GM19328 (cell line): ENCODE results near the gene ZMIZ1.

Experiments
- ATAC-seq: cut with Tn5 transposase; IDR thresholded peaks from one replicate; pipeline ENCODE4 v1.9.1; 2021; ENCODE audit warnings: mild to moderate bottlenecking, moderate library complexity; ENCODE audit not compliant: unreplicated experiment

The ZMIZ1 gene

DNA sequence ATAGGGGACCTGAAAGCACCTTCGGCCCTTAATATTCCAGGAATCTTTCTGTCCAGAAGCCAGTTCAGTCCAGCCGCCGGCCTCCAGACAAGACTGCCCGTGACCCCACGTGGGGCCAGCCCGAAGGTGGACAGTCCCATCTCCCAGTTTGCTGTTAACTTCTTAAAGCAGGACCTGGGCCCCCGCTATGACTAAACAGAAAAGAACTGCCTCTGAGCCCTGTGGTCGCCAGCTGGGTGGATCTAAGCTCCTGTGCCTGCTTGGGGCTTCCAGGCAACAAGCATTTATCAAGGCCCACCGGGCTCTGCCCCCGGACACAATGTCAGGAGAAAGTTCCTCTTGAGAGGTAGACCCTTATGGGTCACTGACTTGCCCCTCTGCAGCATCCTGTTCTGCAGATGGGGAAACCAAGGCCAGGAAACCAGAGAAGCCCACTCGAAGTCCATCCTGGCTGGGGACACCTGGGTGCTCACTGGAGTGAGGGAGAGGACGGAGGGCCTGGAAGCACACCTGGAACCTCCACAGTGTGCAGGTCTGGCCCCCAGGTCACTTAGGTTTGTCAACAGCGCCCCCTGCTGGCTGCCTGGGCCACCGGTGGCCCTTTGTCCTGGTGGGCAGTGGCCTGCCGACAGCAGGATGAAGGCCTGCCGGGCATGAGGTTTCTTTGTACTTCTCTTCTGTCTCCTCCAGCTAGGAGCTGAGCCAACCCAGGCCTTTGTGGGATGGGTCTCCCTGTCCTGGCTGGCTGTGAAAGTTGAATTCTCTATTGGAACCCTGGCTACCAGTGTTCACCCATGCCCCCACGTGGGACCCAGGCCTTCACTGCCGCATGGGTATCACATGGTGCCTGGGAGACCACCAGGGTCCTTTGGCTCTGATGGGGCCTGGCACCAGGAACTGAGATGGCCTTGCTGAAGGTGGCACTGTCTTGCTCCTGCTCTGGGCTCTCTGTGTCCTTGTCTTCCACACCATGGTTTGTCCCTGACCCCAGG, 128.0 kb downstream of the ZMIZ1 start:
- ATAC-seq: no peak

DNA sequence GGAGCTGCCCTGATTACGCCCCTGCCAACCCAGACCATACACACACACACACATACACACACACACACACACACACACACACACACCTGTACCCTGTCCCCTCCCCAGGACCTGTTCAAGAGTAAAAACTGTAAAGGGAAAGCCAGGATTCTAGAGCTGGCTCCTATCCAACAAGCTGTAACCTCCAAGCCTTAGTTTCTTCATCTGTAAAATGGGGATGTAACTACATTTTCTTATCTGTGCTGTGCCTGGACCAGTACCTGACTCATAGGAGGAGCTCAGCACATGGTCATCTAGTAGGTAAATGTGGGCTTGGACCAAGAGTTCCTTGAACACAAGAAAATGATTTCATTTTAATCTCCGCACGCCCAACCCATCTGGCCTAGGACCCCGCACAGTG, 128.8 kb downstream of the ZMIZ1 start:
- no peak for ATAC-seq

DNA sequence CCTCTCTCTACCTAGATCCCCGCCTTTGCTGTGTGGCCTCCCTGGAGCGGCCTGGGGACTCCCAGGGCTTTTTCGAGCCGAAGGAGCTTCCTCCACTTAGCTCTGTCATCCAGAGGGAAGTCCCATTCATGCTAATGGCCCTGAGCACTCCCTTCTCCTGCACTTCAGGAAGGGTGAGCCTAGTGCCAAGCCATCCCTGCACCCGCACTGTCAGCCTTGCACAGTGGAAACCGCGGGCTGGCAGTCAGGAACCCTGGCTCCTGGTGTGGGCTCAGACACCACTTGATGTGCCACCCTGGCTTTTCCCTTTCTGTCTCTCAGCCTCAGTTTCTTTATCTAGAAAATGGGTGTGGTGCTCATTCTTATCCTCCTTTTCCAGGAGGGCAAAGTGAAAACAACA, 131.6 kb downstream of the ZMIZ1 start:
- no peak for ATAC-seq

DNA sequence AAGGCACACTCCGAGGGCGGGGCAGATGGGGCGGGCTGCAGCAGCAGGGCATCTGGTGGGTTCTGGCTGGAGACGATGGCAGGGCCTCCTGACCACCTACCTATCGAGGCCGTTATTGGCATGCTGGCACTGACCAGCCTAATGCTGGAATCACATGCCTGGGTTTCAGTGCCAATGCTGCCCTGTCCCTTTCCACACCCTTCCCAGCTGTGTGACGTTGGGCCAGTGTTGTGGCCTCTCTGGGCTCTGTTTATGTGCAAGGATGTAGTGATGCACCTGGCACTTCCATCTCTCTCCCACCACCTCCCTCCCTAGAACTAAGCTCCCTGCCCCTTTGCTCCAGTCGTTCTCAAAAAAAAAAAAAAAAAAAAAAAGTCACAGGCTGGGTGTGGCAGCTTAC, 132.9 kb downstream of the ZMIZ1 start:
- ATAC-seq: no peak

DNA sequence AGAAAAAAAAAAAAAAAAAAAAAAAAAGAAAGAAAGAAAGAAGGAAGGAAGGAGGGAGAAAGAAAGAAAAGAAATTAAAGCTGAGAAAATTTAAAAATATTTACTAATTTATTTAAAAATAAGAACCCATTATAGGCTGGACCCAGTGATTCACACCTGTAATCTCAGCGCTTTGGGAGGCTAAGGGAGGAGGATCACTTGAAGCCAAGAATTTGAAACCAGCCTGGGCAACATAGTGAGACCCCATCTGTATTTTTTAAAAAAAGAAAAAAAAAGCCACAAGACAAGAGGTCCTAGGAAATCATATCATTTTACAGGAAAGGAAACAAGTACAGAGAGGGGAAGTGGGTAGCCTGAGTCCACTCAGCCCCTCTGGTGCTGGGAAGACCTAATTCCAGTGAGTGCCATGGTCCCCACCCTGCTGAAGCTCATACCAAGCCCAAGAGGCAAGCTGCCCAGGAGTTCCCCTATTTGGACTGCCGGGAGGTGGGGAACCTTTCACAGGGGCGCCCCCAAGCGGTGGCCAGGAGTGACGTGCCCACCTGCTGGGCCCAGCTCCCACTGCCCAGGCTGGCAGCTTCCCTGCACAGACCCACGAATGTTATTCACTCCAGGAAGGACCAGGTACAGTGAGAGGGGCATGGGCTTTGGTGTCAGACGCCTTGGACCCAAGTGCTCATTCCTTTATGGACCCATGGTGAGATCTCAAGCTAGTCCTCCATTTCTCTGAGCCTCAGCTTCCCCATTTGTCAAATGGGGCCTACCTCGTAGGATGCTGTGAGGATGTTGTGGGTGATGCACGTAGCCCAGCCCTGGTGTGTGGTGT, 133.6 kb downstream of the ZMIZ1 start:
- ATAC-seq: no peak

DNA sequence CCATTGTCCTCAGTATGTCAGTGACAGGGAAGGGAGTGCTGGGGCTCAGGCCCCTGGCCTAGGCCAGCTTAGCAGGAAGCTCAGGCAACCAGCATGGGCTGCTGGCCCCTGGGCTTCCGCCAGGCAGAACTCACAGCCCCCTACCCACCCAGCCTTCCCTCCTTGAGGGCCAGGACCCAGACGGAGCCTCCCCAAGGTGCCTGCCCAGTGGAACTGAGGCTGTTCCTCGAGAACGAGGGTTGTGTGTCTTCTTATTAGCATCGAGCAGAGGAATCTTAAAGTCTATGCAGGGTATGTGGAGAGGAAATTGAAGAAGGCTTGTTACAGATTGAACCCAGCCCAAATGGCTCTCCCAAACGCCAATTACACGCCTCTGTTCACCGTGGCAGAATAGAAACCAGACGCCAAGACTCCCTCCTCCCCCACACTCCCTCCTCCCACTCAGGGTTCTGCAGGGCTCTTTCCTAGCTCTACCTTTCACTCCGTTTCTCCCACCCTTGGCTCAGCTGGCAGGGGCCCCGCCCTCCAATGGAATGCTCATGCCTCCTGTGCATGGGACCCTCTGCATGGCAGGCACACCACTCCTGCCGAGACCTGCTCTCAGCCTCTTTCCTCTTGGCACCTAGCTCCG, 134.4 kb downstream of the ZMIZ1 start:
- ATAC-seq: no peak

DNA sequence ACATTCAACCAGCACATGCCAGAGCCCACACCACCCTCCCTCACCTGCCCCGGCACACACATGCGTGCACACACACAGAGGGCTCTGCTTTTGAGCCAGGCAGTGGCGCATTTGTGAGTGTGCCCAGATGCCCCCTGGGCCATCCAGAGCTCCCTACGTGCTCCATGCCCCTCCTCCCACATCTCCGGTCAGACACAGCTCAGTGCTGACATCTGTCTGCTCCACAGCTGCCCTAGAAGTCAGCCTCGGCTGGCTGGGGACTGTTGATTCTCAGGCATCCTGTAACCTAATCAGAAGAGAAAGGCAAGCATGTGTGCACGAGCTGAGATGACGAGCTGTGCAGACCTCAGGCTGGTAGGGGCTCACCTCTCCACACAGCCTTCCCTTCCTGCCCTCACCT, 135.1 kb downstream of the ZMIZ1 start:
- ATAC-seq: no peak

DNA sequence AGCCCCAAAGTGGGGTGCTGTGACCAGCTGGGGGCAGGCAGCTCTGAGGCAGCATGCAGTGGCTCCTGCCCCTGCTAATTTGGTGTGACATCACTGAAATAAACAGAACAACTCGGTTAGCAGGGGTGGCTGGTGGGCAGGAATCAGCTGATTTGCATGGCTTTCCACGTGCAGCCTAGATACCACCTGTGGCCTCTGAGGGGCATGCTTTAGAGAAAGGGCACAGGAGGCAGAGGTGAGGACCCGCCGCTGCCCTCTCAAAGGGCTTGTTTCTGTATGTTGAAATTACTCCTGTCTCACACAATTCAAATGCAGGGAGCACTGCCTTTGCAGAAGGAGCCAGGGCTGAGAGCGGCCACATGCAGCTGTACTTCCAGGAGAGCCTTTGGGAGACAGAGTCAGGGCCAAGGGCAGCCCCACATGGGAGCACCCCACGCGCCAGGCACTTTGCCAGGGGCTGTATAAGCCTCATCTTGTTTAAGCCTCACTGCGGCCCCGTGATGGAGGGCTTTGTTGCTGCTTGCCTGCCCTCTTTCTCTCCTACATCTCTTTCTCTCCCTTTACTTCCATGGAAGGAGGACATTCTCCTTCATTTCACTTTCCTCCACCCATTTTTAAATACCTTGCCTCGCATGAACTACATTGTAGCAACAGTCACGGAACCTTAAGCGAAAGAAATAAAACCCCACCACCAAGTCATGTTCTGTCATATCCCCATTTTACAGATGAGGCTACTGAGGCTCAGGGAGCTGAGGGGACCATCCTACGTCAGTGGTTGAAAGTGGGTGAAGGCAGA, 137.7 kb downstream of the ZMIZ1 start:
- ATAC-seq: no peak

DNA sequence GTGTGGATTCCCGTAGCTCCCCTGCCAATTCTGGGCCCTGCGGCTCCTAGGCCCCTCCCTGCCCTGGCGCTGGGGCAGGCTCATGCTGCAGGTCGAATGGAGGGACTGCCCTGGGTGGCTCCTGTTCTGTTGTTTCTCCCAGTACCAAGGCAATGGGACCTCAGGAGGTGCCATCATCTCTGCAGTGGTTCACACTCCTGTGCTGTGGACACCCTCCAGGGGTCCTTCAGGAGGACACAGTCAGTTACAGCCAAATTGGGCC, 138.3 kb downstream of the ZMIZ1 start:
- ATAC-seq: no peak

DNA sequence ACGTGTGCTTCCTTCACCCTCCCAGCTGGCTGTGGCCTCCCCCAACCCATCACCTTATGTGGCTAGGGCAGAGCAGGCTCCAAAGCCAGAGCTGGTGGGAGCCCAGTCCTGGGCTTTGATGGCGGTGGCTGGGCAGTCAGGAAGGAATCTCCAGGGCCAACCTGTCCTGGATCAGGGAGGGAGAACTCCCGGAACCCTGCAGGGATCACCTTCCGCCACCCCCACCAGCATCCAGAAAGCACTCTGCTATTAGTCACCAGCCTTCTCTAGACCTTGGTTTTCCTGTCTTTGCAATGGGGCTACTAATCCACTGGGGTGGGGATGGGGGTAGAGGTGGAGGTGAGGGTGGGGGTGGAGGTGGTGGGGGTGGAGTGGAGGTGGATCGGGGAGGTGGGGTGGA, 139.0 kb downstream of the ZMIZ1 start:
- no peak for ATAC-seq

DNA sequence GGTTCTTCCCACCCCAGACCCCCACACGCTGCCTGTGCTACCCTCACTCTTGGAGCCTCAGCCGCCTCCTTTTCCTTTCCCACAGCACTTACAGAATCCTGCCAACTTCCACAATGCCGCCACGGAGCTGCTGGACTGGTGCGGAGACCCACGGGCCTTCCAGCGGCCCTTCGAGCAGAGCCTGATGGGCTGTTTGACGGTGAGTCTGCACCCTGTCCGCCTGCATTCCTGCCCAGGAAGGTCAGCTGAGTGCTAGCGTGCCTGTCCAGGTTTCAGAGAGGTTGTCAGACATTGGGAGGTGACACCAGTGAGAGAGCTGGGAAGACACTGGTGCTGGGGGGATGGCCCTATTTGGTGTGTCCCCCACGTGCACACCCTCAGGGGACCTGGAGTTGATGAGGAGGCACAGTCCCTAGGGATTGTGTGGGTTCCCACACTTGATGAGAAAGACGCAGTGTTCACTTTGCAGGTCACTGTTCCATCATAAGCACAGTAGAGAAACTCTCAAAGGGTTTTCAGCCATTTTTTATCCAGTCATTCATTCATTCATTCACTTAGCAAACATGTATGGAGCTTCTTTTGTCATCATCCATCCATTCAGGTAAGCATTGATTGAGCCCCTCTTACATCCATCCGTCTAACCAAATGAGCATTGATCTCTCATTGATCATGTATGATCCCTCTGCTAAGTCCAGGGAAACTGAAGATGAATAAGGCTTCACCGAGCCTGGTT, 139.7 kb downstream of the ZMIZ1 start:
- no peak for ATAC-seq

DNA sequence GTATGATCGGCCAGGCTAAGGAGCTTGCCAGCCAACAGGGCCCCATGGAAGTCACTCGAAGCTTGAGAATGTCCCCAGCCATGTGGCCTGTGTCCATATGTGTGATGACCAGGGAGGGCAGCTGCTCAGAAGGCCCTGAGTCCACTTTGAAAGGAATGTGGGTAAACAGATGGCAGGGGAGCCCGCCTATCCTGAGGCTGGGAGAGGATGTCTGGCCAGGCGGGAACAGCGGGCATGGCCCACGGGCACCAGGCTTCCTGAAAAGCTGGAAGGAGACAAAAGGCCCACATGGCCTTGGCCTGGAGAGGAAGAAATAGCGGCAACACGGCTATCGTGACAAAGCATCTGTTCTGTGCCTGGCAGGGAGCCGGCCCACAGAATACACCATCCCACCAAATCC, 140.6 kb downstream of the ZMIZ1 start:
- ATAC-seq: no peak

DNA sequence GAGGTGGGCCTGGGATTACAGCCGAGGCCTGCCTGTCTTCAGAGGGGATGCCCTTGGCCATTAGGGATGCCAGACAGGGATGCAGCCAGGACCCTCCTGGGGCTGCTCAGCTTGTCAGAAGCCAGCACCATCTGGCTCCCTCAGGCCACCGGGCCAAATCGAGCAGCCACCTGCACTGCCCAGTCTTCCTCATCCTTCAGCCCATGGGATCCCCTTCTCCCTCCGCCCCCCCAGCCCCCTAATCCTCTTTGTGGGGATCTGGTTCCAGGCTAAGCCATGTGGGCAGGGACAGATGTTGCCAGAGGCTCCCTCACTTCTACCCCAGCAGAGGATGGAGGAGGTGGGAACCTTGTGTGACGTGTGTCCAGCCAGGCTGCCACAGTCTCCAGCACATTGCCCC, 141.1 kb downstream of the ZMIZ1 start:
- no peak for ATAC-seq

DNA sequence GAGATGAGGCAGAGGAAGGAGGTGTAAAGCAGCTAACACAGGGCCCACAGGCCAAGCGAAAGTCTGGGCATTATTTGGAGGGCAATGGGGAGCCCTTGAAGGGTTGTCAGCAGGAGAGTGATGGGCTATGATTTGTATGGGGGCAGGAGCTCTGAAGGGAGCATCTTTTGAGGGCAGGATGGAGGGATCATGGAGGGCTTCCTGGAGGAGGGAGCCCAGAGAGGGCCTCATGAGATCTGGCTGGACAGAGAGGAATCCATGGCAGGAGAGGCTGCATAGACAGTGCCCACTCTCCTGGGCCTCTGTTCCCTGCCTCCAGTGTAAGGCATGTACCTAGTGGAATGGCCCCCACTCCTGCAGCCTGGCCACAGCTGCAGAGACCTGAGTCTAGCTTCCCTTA, 141.9 kb downstream of the ZMIZ1 start:
- ATAC-seq: no peak

DNA sequence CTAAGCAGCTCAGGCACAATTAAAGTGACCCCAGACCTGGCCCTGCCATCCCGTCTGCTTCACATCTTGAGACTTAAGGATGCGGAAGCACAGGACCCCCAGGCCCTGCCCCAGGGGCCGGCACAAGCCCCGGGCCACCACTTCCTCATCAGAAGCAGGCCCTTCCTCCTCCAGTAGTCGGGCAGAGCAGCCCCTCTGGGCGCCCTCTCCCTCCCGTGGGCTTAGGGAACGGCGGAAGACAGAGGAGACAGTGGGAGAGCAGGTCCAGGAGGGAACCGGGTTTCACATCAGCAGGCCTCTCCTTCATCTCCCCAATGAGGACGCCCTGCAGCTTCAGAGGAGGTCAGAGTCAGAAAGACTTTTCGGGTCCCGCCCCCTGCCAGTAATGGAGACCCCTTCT, 142.8 kb downstream of the ZMIZ1 start:
- no peak for ATAC-seq

DNA sequence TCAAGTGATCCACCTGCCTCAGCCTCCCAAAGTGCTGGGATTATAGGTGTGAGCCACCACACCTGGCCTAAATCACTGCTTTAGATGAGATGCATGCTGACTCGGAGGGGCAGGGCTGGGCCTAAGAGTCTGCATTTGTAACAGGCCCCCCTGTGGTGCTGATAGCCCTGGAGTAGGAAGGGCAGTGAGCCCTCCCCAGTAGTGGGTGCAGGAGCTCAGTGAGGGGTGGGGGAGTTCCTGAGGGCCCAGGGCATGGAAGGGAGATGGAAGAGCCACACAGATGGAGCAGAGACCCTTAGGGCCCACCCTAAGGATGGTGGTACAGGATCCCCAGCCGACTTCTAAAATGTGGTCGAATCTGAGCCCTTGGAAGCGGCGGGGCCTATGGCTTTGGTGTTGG, 146.8 kb downstream of the ZMIZ1 start:
- no peak for ATAC-seq

DNA sequence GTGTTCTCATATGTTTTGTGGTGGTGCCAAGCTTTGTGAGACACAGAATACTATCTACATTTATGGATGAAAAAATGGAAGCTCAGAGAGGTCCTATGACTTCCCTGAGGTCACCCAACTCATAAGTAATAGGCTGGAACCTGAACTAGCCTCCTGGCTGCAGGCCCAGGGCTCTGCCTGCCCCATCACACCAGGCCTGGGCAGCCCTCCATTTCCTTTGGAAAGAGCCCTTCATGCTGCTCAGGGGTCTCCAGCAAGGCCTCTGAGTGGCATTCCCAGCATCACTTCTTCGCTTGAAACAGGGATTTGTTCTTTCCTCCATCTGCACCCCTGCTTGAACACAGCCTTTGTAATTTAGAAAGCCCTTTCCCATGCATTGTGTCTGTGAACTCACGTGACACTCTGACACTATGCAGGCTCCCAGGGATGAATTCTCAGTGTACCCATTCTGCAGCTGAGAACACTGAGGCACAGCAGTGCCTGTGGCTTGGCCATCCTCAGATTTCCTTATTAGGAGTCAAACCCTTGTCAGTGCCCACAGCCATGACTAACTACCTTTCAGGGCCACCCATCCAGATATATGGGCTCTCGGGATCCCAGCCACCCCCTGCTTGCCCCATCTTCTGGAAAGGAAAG, 150.7 kb downstream of the ZMIZ1 start:
- no peak for ATAC-seq

DNA sequence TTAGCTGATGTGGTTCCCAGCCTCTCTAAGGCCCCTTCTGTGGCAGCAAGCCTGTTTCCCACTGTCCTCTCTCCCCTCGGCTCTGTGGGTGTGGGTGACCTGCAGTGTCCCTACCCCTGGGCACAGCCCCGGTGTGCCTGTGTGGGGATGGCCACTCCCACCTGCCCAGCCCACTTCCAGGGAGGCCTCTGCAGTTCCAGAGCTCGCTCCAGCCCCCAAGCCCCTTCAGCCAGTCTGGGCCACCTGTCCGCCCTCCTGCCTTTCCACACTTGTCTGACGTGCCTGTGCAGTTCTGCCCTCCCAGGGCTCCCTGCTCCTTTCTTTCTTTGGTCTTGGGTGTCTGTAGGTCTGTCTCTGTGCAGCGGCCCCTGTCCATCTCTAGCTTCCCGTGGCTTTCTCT, 151.5 kb downstream of the ZMIZ1 start:
- no peak for ATAC-seq

DNA sequence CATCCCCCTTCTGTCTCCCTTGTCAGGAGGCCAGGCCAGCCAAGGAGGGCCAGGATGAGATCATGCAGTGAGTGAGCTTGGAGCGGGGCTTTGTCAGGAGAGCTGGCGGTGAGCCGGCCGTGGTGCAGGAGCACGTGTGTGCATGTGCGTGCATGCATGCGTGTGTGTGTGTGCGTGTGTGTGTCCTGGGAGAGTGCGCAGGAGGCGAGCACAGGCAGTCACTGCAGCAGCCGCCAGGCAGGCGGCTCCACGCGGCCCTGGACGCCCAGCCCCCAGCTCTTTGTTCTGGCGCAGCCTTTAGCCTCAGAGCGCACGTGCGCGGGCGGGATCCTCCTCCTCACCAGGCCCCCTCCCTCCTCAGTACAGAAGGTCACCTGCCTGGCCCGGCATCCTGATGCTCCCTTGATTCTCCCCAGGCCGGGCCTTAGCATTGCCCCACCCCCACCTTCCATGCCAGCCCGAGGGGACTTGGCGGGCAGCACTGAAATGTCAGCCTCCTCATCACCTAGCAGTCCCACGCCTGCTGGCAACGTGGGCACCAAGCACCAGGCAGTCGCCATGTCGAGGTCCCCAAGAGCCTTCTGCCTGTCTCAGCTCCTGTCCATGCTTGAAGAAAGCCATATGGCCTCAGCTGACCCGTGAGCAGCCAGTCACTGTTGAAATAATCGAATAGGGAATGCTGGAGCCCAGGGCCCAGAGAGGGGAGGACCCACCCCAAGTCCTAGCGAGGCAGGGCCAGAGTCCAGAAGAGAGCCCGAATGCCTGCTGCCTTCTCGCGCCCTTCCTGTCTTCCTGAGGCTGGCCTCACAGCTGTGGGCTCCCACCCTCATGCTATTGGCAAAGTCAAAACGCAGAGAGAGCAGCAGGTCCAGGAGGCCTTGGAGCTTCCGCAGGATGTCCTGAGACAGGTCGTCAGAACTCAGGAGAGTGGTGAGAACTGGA, 152.6 kb downstream of the ZMIZ1 start:
- ATAC-seq: no peak
